HG03558 (cell line): Measurements from ENCODE around the gene SMAD5.

Experiments
- ATAC-seq: cut with Tn5 transposase; IDR thresholded peaks from one replicate; pipeline ENCODE4 v1.9.1; 2021; ENCODE audit warnings: moderate number of reproducible peaks; ENCODE audit not compliant: unreplicated experiment; ENCODE audit errors: extremely low read depth

The SMAD5 gene

DNA sequence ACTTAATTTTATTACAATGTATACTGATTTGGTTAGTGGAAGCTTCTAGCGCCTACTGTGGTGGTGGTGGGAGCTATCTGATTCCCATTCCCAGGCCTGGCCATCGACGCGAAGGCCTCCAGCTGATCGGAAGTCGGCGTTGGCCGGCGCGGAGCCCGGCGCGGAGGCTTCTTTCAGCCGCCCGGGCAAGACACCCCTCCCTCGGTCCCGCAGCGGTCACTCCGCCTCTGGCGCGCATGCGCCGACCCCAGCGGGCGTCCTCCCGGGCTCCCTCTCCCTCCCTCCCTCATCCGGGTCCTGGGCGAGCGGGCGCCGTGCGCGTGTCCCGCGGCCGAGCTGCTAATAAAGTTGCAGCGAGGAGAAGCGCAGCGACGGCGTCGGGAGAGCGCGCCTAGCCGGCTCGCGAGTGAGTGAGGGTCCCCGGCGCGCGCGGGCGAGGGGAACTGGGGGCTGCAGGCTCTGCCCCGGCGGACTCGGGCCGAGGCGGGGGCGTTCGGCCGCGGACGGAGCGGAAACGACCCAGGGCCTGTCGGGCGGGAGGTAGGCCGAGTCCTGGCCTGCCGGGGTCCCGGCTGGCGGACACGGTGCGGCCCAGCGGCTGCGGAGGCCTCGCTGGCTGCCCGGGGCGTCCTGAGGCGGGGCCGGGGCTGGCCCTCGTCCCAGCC lies at the start of gene SMAD5:
Gene SMAD5, plus strand, starts transcription at position 289 of the 665 bp plus-strand sequence. CDS start 20,916 bp downstream, outside the sequence.
- ATAC-seq, result peak; percentile 64

DNA sequence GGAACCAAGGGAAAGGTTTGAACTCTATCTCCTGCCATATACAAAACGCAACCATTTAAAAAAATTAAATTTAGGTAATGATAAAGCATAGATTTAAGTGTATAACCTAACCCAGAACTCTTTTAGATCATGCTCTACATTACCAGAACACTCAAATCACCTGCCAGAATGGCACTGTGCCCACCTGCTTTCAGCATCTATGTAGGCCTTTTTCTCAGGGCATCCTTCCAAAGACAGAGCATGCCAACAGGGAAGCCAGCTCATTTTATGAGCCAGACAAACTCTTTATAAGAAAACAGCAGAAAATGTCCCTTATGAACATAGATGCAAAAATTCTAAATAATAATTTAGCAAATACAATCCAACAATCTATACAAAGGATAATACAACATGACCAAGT lies 47.9 kb upstream of the SMAD5 start:
- no peak for ATAC-seq

DNA sequence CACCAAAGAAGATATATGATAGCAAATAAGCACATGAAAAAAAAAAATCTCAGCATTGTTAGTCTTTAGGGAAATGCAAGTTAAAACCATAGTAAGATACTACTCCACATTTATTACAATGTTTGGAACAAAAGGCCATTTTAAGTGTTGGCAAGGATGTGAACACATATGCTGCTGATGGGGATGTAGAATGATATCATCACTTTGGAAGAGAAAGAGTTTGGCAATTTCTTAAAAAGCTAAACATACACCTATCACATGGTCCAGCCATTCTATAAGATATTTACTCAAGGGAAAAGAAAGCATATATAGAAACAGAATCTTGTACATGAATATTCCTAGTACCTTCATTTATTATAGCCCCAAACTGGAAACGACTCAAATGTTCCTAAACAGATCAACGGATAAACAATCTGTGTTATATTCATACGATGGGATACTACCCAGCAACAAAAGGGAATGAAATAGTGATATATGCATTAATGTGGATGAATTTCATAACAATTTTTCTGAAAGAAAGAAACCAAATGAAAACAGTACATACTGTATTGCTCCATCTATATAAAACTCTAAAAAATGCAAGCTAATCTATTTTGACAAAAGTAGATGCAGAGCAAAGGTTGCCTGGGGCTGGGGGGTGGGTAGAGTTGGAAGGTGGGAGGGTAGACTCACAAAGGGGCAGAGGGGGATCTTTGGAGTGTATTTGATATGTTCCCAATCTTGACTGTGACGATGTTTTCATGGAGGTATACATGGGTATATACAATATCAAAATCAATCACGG lies 45.7 kb upstream of the SMAD5 start:
- ATAC-seq, result no peak

DNA sequence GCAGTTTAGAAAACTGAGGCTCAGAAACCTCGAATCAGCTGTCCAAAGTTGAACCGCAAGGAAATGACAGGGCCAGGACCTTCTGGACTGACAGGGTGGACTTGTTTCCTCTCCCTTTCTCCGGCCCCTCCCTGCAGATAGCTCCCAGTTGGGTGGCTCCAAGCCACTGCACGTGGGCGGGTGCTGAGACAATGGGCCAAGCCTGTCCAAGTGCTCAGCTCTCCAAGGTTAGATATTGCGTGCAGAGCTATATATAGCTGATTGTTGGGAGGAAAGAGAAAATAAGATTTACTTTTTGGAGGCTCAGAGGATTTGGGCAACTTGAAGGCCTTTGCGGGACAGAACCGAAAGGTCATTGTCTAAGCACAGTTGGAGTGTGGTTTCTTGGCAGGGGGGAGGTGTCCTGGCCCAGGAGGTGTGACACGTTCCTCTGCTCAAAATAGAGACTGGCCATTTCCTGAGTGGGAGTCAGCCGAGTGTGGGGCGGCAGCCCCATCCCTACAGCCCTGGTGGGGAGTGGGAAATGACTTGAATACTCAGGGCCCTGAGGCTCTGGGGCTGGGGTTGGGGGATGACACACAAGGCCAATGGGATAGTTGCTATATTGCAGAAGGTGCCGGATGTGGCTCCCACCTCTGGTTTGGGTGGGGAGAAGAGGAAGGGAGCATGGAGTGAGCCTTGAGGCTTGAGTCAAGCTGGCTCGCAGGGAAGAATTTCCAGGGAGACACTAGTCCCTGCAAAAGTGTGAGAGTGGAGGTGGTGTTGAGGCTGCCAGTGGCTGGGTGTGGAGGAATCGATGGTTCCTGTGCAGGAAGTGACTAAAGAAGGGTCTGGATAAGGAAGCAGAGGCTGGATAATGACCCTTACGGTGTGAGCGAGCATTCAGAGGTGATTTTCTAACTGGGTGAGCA lies 44.4 kb upstream of the SMAD5 start:
- no peak for ATAC-seq

DNA sequence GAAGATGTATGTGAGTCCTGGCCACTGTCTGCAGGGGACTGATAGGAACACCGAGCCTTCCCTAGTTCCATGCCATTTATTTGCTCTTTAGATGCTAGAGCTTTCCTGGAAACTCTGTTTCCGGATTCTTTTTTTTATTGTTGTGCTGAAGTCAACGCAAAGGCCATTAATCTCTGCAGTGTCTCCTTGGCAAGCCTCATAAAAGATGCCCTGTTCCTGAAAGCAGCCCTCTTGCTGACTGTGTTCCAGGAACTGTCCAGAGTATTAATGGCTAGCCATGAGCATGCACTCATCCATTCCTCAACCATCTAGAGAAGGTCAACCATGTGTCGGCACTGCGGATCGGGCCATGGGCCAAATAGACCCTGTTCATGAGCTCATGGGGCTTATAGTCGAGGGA lies 42.9 kb upstream of the SMAD5 start:
- ATAC-seq, result no peak

DNA sequence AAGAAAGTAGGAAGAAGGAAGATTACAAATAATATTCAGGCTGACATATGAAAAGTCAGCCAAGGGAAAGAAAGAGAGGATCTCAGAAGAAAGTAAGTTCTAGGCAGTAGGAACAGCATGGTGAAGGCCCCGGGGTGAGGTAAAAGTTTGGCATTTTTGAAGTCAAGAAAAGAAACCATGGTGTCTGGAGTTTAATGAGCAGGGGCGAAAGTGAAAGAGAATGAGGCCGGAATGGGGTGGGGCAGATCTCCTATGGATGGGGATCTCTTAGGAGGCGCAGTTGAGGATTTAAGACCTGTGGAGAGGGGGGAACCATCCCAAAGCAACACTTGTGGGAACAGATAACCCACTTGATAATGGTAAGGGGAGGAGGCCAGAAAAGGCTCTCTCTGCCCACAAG lies 42.3 kb upstream of the SMAD5 start:
- no peak for ATAC-seq

DNA sequence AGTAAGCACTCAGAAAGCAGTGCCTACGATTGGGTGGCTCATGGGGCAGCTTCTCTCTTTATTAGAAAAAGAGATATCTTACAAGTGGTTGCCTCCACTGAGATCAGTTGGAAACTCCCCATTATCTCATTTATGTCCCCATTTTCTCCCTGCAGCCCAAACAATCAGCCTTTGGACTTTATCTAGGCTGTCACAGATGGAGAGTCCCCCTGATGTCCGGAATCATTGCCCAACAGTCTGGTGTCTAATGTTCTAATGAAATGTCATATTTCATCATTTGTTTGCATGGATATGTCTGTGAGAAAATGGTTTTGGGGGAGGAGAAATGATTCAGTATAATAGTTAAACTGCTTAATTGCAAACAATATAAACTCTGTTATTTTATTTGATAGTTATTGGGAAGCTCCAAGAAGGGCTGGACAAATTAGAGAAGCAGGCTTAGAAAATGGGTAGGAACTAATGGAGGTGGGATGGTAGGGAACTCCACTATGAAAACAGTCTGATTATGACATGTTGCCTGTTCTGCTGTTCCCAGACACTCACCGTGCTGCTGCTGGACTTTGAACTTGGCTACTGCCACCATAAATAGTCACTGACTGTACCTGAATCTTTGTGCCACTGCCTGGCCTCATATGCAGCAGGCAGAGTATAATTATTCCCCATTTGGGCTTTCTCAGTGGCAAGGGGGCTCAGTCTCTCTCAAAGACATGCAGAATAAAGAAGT lies 38.3 kb upstream of the SMAD5 start:
- no peak for ATAC-seq

DNA sequence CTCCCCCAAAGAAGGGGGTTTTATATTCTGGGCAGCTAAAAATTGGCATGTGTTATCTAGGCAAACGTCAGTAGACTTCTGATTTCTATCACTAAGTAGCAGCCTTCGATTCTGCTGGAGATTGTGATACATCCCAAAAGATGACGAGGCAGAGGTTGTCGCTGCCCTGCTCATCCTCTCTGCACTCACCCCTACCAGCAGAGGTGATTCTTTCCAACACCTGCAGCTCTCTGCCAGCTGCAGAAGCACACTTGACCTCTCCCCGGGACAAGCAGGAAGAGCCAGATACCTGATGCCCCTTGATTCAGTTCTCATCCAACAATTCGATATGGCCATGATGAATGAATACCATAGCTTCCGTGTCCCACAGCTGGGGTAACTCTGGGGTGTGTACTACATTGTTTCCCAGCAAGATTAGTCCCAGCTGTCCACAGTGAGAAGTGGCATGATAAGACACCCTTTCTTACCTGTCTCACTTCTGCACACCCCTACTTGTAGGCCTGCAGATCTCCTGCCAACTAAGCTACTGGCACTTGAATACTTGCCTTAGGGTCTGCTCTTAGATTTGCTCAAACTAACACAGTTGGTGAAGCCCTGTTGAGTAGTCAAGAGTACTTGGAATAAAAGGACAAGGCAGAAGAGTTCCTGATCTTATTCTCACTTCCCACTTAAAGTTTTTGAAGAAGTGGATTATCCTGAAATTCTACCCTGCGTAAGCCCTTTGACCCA lies 37.6 kb upstream of the SMAD5 start:
- no peak for ATAC-seq

DNA sequence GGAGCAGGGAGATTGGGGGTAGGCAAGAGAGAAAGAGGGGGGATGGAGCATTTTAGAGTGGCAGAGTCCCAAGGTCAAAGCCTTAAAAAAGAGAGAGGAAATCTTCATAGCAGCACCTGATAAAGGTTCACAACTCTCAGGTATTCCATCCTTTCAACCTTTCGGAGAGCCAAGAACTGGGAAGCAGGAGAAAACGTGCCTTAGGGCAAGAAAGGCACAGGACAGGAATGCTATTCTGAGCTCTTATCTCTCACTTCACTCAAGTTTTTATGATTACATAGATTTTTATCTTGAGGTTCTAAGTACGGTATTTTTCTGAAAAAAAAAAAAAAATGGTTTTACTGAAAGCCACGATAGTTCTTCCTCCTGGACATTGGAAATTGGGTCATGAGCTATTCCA lies 34.5 kb upstream of the SMAD5 start:
- ATAC-seq, result no peak

DNA sequence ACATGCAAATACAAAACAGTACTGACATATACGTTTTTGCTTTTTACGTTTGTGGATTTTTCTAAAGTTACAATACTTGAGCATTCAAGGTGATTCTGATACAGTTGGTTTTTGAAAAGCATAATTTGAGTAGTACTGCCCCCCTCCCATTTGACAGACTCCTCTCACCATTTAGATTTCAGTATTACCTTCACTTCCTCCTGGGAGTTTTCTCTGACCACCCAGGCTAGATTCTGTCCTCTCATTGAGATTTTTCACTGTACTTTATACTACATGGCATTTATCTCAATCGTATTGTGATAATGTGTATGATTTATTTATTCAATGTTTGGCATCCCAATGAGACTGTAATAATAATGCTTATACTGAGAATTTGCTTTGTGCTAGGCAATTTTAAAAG lies 32.8 kb upstream of the SMAD5 start:
- no peak for ATAC-seq

DNA sequence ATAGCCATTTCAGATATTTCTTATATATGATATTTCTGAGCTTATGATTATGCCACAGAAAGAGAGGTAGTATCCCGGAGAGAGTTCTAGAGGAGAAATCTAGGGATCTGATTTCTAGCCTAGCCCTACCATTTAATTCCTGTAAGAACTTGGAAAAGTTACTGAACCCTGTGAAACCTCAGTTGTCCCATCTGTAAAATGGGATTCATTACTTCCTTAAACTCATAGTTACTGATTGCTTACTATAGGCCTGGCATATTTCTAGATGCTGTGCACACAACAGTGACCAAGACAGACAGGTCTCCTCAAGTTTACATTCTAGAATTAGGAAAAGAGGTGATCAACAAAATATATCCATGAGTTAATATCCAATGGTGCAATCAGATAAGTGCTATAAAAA lies 30.8 kb upstream of the SMAD5 start:
- ATAC-seq, result no peak

DNA sequence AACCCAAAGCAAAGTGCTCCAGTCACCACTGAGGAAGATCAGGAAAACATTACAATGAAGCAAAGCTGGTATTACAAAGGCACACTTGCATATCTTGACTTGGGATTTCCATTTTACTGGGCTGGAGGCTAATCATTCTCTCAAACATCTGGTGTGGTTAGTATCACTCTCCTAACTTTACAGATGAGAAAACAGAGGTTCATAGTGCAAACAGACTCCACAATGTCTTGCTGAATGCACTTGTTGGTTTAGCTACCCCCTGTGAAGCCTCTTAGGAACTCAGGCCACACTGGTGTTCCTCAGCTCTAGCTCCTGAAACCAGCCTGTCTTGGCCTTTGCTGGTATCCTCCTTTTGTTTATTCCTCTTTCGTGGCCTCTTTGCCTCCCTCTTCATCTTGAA lies 29.5 kb upstream of the SMAD5 start:
- peak; percentile 61 for ATAC-seq

DNA sequence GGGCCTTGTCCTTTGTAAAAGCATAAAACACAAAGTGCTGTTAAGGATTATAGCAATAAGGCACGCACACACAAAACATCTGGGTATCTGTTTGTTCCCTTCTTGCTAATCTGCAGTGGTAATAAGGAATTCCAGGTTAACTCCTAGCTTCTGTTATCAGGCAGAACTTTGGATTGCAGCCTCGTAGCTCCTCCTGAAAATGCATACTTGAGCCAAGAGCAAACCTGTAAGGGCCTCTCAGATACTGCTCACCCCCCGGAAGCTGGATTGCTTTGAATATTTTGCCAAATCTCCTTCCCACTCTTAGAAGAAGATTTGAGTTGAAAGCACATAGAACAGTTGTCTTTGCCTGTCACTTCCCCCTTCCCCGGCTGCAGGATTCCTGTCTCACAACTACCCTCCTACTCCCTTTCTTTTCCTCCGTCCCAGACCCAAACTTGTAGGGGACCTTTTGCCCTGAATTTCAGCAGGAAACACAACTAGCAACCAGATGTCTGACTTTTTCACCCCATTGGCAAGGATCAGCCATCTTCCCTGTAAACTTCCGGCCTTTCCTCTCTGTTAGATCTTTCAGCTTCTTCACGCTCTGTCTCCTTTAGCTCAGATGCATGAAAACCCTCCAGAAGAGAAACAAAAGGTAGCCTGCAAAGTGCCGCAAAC lies 28.2 kb upstream of the SMAD5 start:
- no peak for ATAC-seq

DNA sequence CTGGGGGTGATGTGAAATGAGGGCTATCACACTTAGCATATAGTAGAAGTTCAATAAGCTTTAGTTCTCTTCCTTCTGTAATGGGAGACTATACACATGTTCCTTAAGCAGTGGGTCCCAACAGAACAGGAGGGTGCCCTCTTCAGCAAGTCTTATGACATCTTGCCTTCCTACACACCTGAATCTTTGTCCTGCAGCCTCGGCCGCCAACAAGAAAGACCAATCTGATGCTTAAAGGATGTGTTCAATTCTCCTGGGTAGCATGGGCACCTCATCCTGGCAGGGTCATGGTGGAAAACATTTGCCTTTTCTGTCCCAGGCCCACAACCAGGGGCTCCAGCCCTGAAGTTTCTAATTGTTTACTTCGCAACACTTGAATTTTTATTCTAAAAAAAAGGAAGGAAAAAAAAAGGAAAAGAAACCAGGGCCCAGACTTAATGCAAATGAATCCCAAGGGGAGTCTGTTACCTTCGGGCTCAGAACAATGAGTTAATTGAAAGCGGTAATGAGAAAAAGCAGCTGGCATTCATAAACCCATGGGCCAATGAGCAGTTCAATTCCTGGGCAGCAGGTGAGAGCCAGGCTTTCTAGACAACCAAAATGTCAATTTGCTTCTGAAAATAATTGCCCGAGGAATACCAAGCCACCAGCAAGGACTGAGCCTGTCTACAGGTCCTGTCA lies 26.2 kb upstream of the SMAD5 start:
- no peak for ATAC-seq

DNA sequence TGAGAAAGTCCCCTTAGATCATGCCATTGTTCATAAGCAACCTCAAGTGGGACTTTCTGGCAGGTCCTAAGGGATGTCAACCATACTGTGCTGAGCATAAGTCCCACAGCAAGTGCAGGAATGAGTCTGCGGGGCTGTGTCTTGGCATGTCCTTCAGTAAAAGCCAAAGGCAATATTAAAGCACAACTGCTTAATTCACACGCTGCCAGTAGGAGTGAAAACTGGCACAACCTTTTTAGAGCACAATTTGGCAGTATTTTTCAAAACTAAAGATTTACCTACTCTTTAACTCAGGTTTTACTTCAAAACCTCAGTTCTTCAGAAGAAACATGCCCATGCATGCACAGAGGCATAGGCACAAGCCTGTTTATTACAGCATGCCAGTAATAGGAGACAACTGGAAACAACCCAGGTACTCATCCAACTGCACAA lies 24.4 kb upstream of the SMAD5 start:
- peak; percentile 44 for ATAC-seq

DNA sequence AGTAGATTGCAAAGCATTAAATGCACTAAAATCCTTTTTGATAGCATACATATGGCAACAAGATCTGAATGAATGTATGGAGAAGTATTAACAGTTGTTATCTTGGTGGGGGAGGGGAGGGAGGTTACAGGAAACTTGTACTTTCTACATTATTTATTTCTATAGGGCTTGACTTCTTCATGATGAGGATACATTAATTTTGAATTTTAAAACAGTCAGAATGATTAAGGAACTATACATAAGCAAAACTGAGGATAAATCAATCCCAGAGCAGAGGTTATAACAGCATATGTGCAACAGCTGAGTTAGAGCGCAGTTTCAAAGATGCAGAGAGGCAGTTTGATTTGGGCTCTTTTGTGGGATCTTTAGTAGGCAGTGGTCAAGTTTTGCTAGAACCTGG lies 23.9 kb upstream of the SMAD5 start:
- no peak for ATAC-seq

DNA sequence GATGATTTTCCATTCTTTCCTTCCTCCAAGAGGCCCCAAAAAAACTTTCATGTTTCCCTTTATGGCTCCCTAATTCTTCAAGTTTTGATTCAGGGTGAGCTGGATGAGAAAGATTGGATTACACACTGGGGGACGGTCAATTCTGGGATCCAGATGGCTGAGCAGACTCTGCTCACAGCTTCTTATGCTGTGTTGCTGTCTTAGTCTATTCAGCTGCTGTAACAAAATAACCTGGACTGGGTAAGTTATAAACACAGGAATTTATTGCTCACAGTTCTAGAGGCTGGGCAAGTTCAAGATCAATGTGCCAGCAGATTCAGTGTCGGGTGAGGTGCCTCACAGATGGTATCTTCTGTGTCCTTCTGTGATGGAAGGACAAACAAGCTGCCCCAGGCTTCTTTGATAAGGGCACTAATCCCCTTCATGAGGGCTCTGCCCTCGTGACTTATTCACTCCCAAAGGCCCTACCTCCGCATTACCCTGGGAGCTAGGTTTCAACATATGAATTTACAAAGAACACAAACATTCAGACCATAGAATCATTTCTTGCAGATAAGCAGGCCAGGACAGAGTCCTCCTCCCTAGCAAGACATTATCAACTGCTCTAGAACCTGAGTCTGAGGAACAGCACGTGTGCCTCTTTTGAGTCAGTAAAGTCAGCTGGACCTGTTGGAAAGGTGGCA lies 23.1 kb upstream of the SMAD5 start:
- no peak for ATAC-seq

DNA sequence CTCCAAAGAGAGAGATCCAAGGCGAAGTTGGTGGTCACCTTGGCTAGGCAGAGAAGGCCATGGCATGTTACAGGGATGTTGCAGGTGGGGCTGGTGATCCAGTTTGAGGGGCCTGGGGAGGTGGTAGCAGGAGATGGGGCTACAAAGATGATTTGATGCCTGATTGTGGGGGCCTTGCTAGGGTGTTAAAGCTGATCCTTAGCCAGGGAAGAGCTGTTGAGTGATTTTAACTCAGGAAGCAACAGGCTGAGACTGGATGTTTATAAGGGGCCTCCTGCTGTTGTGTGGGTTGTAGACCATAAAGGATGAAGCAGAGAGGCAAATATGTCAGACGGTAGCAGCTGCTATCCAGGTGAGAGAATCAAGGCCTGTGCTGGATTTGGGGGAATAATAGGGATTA lies 19.0 kb upstream of the SMAD5 start:
- no peak for ATAC-seq
